ENCODE results near the gene KCNJ14.
"Not testable (repeated sequence)": the region's sequence is repeated elsewhere in the genome, so short reads cannot be mapped to it uniquely, and the experiment has no call there.

The KCNJ14 gene

DNA sequence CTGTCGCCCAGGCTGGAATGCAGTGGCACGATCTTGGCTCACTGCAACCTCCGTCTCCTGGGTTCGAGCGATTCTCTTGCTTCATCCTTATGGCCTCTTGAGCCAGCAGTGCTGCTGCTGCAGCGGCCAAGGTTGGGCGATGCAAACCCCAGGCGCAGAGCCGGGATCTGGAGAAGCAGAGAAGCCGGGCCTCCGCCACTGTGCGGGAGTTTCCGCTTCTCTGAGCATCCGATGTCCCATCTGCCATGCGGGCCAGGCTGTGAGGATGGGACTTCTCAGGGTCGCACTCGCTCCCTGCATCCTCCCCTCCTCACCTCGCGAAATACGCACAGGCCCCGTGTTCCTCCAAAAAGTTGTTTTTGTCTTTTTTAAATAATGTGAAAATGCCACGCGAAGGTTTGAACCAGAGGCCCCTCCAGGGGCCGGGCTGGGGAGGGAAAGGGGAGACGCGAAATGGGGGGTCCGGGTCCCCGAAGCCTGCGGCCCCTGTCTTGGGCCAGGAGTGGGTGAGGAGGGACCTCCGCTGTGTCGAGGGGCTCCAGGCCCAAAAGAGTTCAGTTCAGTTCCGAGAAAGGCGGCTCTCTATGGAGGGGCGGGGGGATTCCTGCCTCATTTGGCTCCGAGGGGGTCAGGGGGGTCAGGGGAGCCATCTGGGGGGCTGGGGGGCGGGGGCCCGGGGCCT, 29.7 kb downstream of the KCNJ14 start:
- Histone ChIP-seq H3K36me3 (ENCODE audit: control insufficient read depth, insufficient read depth, low read length) (no peaks in the 10 kb centered on the region), H3K4me1 (ENCODE audit: control insufficient read depth, insufficient read depth, low read length, poor library complexity, severe bottlenecking) (peaks cover 10% of the 10 kb centered on the region), H3K27ac (ENCODE audit: insufficient read depth, low read length, poor library complexity, severe bottlenecking) (no peak overlapping the region), H3K27me3 (replicated peaks; ENCODE audit: control insufficient read depth, insufficient read depth, low read length, poor library complexity, severe bottlenecking) (no peaks in the 10 kb centered on the region), H3K4me3 (ENCODE audit: insufficient read depth, low read depth, low read length, poor library complexity, severe bottlenecking) (no peak overlapping the region), H3K9me3 (ENCODE audit: control insufficient read depth, low read length) (no peaks in the 10 kb centered on the region)
- no peak for DNase-seq

GRCh38 chr19:48486706-48487105, 31.3 kb downstream of the KCNJ14 start:
- H3K36me3 ChIP-seq (ENCODE audit: control insufficient read depth, insufficient read depth, low read length); H3K27ac ChIP-seq (ENCODE audit: insufficient read depth, low read length, poor library complexity, severe bottlenecking); DNase-seq; H3K4me3 ChIP-seq (ENCODE audit: insufficient read depth, low read depth, low read length, poor library complexity, severe bottlenecking); H3K9me3 ChIP-seq (ENCODE audit: control insufficient read depth, low read length); H3K27me3 ChIP-seq (replicated peaks; ENCODE audit: control insufficient read depth, insufficient read depth, low read length, poor library complexity, severe bottlenecking): not testable (repeated sequence)
- H3K4me1 ChIP-seq (ENCODE audit: control insufficient read depth, insufficient read depth, low read length, poor library complexity, severe bottlenecking) = peaks cover 11% of the 10 kb centered on the region

GRCh38 chr19:48487544-48487943, 32.2 kb downstream of the KCNJ14 start:
- Histone ChIP-seq H3K4me3 (ENCODE audit: insufficient read depth, low read depth, low read length, poor library complexity, severe bottlenecking) (no peak overlapping the region), H3K36me3 (ENCODE audit: control insufficient read depth, insufficient read depth, low read length) (no peaks in the 10 kb centered on the region), H3K9me3 (ENCODE audit: control insufficient read depth, low read length) (no peaks in the 10 kb centered on the region), H3K27me3 (replicated peaks; ENCODE audit: control insufficient read depth, insufficient read depth, low read length, poor library complexity, severe bottlenecking) (peaks cover 3% of the 10 kb centered on the region), H3K27ac (ENCODE audit: insufficient read depth, low read length, poor library complexity, severe bottlenecking) (no peak overlapping the region), H3K4me1 (ENCODE audit: control insufficient read depth, insufficient read depth, low read length, poor library complexity, severe bottlenecking) (peaks cover 18% of the 10 kb centered on the region)
- DNase-seq = no peak

- DNase-seq = no peak
- no peak overlapping the region for H3K4me3 ChIP-seq (ENCODE audit: insufficient read depth, low read depth, low read length, poor library complexity, severe bottlenecking)
- H3K36me3 ChIP-seq (ENCODE audit: control insufficient read depth, insufficient read depth, low read length) = no peaks in the 10 kb centered on the region
- H3K27ac ChIP-seq (ENCODE audit: insufficient read depth, low read length, poor library complexity, severe bottlenecking) = no peak overlapping the region
- peaks cover 3% of the 10 kb centered on the region for H3K27me3 ChIP-seq (replicated peaks; ENCODE audit: control insufficient read depth, insufficient read depth, low read length, poor library complexity, severe bottlenecking)
- H3K9me3 ChIP-seq (ENCODE audit: control insufficient read depth, low read length) = no peaks in the 10 kb centered on the region
- peaks cover 20% of the 10 kb centered on the region for H3K4me1 ChIP-seq (ENCODE audit: control insufficient read depth, insufficient read depth, low read length, poor library complexity, severe bottlenecking)
Measured at GRCh38 chr19:48487948-48488347, 32.6 kb downstream of the KCNJ14 start.

DNA sequence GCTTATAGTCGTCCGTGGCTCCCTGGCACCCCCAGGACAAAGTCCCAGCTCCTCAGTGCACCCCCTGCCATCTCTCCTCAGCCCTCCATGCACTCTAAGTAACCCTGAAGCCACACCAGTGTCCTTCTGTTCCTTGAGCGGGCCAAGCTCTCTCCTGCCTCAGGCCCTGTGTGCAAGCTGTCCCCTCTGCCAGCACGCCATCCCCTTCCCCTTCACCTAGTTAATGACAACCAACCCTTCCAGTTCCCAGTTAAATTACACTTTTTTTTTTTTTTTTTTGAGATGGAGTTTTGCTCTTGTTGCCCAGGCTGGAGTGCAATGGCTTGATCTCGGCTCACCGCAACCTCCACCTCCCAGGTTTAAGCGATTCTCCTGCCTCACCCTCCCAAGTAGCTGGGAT, 33.1 kb downstream of the KCNJ14 start:
- H3K27ac ChIP-seq (ENCODE audit: insufficient read depth, low read length, poor library complexity, severe bottlenecking); H3K9me3 ChIP-seq (ENCODE audit: control insufficient read depth, low read length); H3K4me3 ChIP-seq (ENCODE audit: insufficient read depth, low read depth, low read length, poor library complexity, severe bottlenecking); H3K27me3 ChIP-seq (replicated peaks; ENCODE audit: control insufficient read depth, insufficient read depth, low read length, poor library complexity, severe bottlenecking); DNase-seq; H3K36me3 ChIP-seq (ENCODE audit: control insufficient read depth, insufficient read depth, low read length): not testable (repeated sequence)
- peaks cover 21% of the 10 kb centered on the region for H3K4me1 ChIP-seq (ENCODE audit: control insufficient read depth, insufficient read depth, low read length, poor library complexity, severe bottlenecking)

GRCh38 chr19:48489608-48490216, 34.3 kb downstream of the KCNJ14 start:
- H3K36me3 ChIP-seq (ENCODE audit: control insufficient read depth, insufficient read depth, low read length) = no peaks in the 10 kb centered on the region
- H3K4me1 ChIP-seq (ENCODE audit: control insufficient read depth, insufficient read depth, low read length, poor library complexity, severe bottlenecking) = peaks cover 26% of the 10 kb centered on the region

GRCh38 chr19:48490981-48491792, 35.8 kb downstream of the KCNJ14 start:
- H3K9me3 ChIP-seq (ENCODE audit: control insufficient read depth, low read length) = no peaks in the 10 kb centered on the region
- no peak overlapping the region for H3K4me3 ChIP-seq (ENCODE audit: insufficient read depth, low read depth, low read length, poor library complexity, severe bottlenecking)
- peak; percentile 49 to 60 (median 51) for DNase-seq
- H3K27ac ChIP-seq (ENCODE audit: insufficient read depth, low read length, poor library complexity, severe bottlenecking) = no peak overlapping the region
- H3K36me3 ChIP-seq (ENCODE audit: control insufficient read depth, insufficient read depth, low read length) = no peaks in the 10 kb centered on the region
- H3K4me1 ChIP-seq (ENCODE audit: control insufficient read depth, insufficient read depth, low read length, poor library complexity, severe bottlenecking) = peaks cover 26% of the 10 kb centered on the region
- peaks cover 5% of the 10 kb centered on the region for H3K27me3 ChIP-seq (replicated peaks; ENCODE audit: control insufficient read depth, insufficient read depth, low read length, poor library complexity, severe bottlenecking)

More at GRCh38 chr19:48489608-48490216, 34.3 kb downstream of the KCNJ14 start:
- Histone ChIP-seq H3K27me3 (replicated peaks; ENCODE audit: control insufficient read depth, insufficient read depth, low read length, poor library complexity, severe bottlenecking) (peaks cover 5% of the 10 kb centered on the region), H3K4me3 (ENCODE audit: insufficient read depth, low read depth, low read length, poor library complexity, severe bottlenecking) (no peak overlapping the region), H3K27ac (ENCODE audit: insufficient read depth, low read length, poor library complexity, severe bottlenecking) (no peak overlapping the region), H3K9me3 (ENCODE audit: control insufficient read depth, low read length) (no peaks in the 10 kb centered on the region)
- peak; percentile 60 to 66 (median 60) for DNase-seq

DNA sequence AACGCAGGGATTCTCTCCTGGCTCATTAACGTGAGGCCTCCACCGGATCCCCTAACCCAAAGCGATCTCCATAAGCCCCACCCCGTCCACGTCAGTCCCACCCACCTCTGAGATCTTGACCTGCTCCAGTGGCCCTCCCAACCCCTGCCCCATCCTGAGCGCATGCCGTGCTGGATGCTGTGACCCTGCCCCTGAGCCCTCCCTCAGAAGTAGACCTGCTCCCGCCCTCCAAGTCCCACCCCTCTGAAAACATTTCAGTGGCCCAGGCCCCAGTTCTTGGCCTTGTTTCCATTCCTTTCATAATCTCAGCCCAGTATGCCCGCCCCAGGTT, 36.4 kb downstream of the KCNJ14 start:
- no peak for DNase-seq
- Histone ChIP-seq H3K4me3 (ENCODE audit: insufficient read depth, low read depth, low read length, poor library complexity, severe bottlenecking) (no peak overlapping the region), H3K9me3 (ENCODE audit: control insufficient read depth, low read length) (no peaks in the 10 kb centered on the region), H3K4me1 (ENCODE audit: control insufficient read depth, insufficient read depth, low read length, poor library complexity, severe bottlenecking) (peaks cover 26% of the 10 kb centered on the region), H3K27me3 (replicated peaks; ENCODE audit: control insufficient read depth, insufficient read depth, low read length, poor library complexity, severe bottlenecking) (peaks cover 7% of the 10 kb centered on the region), H3K27ac (ENCODE audit: insufficient read depth, low read length, poor library complexity, severe bottlenecking) (no peak overlapping the region), H3K36me3 (ENCODE audit: control insufficient read depth, insufficient read depth, low read length) (no peaks in the 10 kb centered on the region)

- Histone ChIP-seq H3K27ac (ENCODE audit: insufficient read depth, low read length, poor library complexity, severe bottlenecking) (no peak overlapping the region), H3K27me3 (replicated peaks; ENCODE audit: control insufficient read depth, insufficient read depth, low read length, poor library complexity, severe bottlenecking) (peaks cover 12% of the 10 kb centered on the region)
Measured at GRCh38 chr19:48492925-48493717, 37.7 kb downstream of the KCNJ14 start.

More at GRCh38 chr19:48492925-48493717, 37.7 kb downstream of the KCNJ14 start:
- Histone ChIP-seq H3K36me3 (ENCODE audit: control insufficient read depth, insufficient read depth, low read length) (no peaks in the 10 kb centered on the region), H3K4me1 (ENCODE audit: control insufficient read depth, insufficient read depth, low read length, poor library complexity, severe bottlenecking) (peaks cover 26% of the 10 kb centered on the region), H3K9me3 (ENCODE audit: control insufficient read depth, low read length) (no peaks in the 10 kb centered on the region), H3K4me3 (ENCODE audit: insufficient read depth, low read depth, low read length, poor library complexity, severe bottlenecking) (peak overlapping the region; percentile 51)
- DNase-seq = peak; percentile 71 to 79 (median 73)

All from effector memory CD4-positive, alpha-beta T cell (primary cell).